Keratinocyte (primary cell): ENCODE data around the gene HRK.

Experiments used
- CTCF ChIP-seq, 3 experiments: IDR thresholded peaks in 1 of 3; conservative IDR thresholded peaks in 1 of 3; optimal IDR thresholded peaks in 1 of 3; 2 replicates in 2 of 3; 3 replicates in 1 of 3; pipeline versions ENCODE3 to v1.5.1; 2011; ENCODE audit warnings: low read length in 3 of 3, mild to moderate bottlenecking in 3 of 3, moderate library complexity in 2 of 3, control low read depth in 1 of 3, inconsistent platforms in 1 of 3; ENCODE audit not compliant: insufficient read depth in 2 of 3; ENCODE audit errors: extremely low read depth in 1 of 3
- EZH2 ChIP-seq: IDR thresholded peaks from one replicate; pipeline ENCODE4 v1.6.1; 2012; ENCODE audit warnings: inconsistent platforms, mild to moderate bottlenecking, low read length, moderate library complexity

GRCh38 chr12:116859079-116859478 is 22.2 kb downstream of the HRK start:
- TF ChIP-seq CTCF (optimal IDR thresholded peaks at IDR 0.05 in 1 of 3, IDR thresholded peaks at IDR 0.05 in 1 of 3, conservative IDR thresholded peaks at IDR 0.05 in 1 of 3; ENCODE audit: extremely low read depth in 1 of 3, insufficient read depth in 2 of 3, low read length in 3 of 3) (no peak), EZH2 (no peak)
